GM11168 (cell line): ENCODE data around the gene IBTK.
"Not testable (repeated sequence)": the region's sequence is repeated elsewhere in the genome, so short reads cannot be mapped to it uniquely, and the experiment has no call there.

Source experiments
- in situ Hi-C: fragments of 300-500 bp; cut with MboI; formaldehyde crosslinking; loops from one replicate; pipeline ENCODE4 v1.12.0; 2022; ENCODE audit warnings: low sequenced_read_pairs; ENCODE audit not compliant: unreplicated experiment

IBTK gene

GRCh38 chr6:82179415-82179814 is 68.1 kb downstream of the IBTK start:
- in situ Hi-C loops = no loop called here

- in situ Hi-C loops = no loop called here
These were observed 68.8 kb downstream of the IBTK start for GRCh38 chr6:82178759-82179112.

GRCh38 chr6:82178077-82178758 is 69.3 kb downstream of the IBTK start:
- in situ Hi-C loops = no loop called here

GRCh38 chr6:82176616-82177015 is 70.9 kb downstream of the IBTK start:
- in situ Hi-C loops = no loop called here

- in situ Hi-C loops = no loop called here
These were observed 75.0 kb downstream of the IBTK start for GRCh38 chr6:82172594-82172993.

- in situ Hi-C loops = no loop called here
These were observed 78.2 kb downstream of the IBTK start for GRCh38 chr6:82169138-82169876.

- in situ Hi-C loops = no loop called here
These were observed 81.1 kb downstream of the IBTK start for GRCh38 chr6:82166493-82166892.

- in situ Hi-C loops = no loop called here
These were observed 87.1 kb downstream of the IBTK start for GRCh38 chr6:82160255-82160990.

GRCh38 chr6:82152786-82153185 is 94.8 kb downstream of the IBTK start:
- in situ Hi-C loops = not testable (repeated sequence)

- in situ Hi-C loops = not testable (repeated sequence)
These were observed 96.4 kb downstream of the IBTK start for GRCh38 chr6:82151147-82151546.

- in situ Hi-C loops = no loop called here
These were observed 101.6 kb downstream of the IBTK start for GRCh38 chr6:82145926-82146452.

GRCh38 chr6:82144852-82145340 is 102.6 kb downstream of the IBTK start:
- in situ Hi-C loops = no loop called here

GRCh38 chr6:82144007-82144851 is 103.3 kb downstream of the IBTK start:
- in situ Hi-C loops = no loop called here

GRCh38 chr6:82143041-82143481 is 104.5 kb downstream of the IBTK start:
- in situ Hi-C loops = no loop called here

GRCh38 chr6:82142524-82142923 is 105.0 kb downstream of the IBTK start:
- in situ Hi-C loops = no loop called here

GRCh38 chr6:82138075-82138791 is 109.3 kb downstream of the IBTK start:
- in situ Hi-C loops = no loop called here

- in situ Hi-C loops = no loop called here
These were observed 116.1 kb downstream of the IBTK start for GRCh38 chr6:82131441-82131840.

- in situ Hi-C loops = no loop called here
These were observed 117.7 kb downstream of the IBTK start for GRCh38 chr6:82129797-82130196.

- in situ Hi-C loops = not testable (repeated sequence)
These were observed 118.6 kb downstream of the IBTK start for GRCh38 chr6:82128973-82129372.
